ENCODE results near the gene NDST4.

DNA sequence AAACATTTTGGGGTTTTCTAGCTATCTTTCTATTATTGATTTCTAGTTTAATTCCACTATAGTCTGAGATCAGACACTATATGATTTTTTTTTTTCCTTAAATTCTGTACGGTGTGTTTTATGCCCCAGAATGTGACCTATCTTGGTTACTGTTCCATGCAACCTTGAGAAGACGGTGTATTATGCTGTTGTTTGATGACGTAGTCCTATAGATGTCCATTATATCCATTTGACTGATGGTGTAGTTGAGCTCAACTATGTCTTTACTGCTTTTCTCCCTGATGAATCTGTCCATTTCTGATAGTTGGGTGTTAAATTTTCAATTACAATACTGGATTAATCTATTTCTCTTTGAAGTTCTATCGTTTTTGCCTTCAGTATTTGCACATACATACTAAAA is 212.5 kb downstream of the NDST4 start:
- TF ChIP-seq, protein P1, sequence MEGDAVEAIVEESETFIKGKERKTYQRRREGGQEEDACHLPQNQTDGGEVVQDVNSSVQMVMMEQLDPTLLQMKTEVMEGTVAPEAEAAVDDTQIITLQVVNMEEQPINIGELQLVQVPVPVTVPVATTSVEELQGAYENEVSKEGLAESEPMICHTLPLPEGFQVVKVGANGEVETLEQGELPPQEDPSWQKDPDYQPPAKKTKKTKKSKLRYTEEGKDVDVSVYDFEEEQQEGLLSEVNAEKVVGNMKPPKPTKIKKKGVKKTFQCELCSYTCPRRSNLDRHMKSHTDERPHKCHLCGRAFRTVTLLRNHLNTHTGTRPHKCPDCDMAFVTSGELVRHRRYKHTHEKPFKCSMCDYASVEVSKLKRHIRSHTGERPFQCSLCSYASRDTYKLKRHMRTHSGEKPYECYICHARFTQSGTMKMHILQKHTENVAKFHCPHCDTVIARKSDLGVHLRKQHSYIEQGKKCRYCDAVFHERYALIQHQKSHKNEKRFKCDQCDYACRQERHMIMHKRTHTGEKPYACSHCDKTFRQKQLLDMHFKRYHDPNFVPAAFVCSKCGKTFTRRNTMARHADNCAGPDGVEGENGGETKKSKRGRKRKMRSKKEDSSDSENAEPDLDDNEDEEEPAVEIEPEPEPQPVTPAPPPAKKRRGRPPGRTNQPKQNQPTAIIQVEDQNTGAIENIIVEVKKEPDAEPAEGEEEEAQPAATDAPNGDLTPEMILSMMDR (IDR thresholded peaks at IDR 0.05): no peak
- no peak for TF ChIP-seq POLR2AphosphoS5 (IDR thresholded peaks at IDR 0.05; ENCODE audit: low read depth, low read length)
